ENCODE data around the gene ATG9B. TPM values are rescaled to one million over a fixed set of nuclear protein-coding genes. Genes with fewer than 3 reads are reported as not detected.

ATG9B gene
- total RNA-seq, 1 experiment from 2014 or later: 1.3 TPM

DNA sequence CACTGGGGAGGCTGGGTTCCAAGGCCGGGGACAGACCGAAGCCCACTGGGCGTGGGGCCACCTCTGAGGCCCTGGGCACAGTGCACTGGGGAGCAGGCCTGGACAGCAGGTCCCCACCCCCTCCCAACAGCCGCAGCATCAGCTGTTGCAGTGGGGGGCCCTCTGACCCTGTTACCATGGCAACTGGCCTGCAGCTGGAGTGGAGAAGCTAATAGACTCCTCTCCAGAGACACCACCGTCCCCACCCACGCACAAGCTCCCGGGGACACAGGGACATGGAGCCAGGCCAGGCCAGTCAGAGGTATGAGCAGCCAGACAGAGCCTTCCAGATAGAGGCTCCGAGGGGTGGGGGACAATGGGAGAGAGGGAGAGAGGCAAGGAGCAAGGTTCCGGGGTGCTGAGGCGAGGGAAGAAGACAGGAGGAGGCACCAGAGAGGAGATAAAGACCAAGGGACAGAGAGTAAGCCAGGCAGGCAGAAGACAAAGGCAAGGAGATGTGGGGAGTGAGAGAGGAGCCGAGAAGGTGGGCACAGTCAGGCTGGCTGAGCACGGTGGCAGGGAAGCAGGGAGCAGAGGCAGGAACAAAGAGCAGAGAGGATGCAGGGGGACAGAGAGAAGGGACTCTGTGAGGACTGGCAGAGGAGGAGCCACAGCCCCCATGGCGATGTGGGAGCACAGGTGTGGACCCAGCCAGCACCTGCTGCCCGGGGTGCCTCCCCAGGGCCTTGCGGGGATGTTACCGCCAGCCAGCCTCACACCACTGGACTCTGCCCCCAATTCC lies 52.9 kb downstream of the ATG9B start:
- Histone ChIP-seq H3K4me3 (ENCODE audit: low read length) (no peak overlapping the region), H3K4me1 (ENCODE audit: insufficient read depth, low read length) (no peaks in the 10 kb centered on the region; the same call in 1 of the 2 replicates), H3K4me2 (ENCODE audit: low read length) (no peak overlapping the region), H3K27me3 (ENCODE audit: low read length) (peaks cover 20% of the 10 kb centered on the region; the same call in 1 of the 2 replicates), H3K9me3 (ENCODE audit: low read length) (no peaks in the 10 kb centered on the region), H3F3A (ENCODE audit: low read length, unreplicated experiment) (no peaks in the 10 kb centered on the region), H3K79me2 (ENCODE audit: low read length) (no peaks in the 10 kb centered on the region), H3K9me2 (replicated peaks; ENCODE audit: low read length) (no peaks in the 10 kb centered on the region), H2AFZ (ENCODE audit: low read length) (no peak overlapping the region), H4K20me1 (ENCODE audit: low read length) (no peaks in the 10 kb centered on the region), H3K36me3 (ENCODE audit: low read depth, low read length) (no peaks in the 10 kb centered on the region), H3K9ac (ENCODE audit: low read length) (no peak overlapping the region), H3K27ac (ENCODE audit: low read length) (no peak overlapping the region)
- TF ChIP-seq, protein P1, sequence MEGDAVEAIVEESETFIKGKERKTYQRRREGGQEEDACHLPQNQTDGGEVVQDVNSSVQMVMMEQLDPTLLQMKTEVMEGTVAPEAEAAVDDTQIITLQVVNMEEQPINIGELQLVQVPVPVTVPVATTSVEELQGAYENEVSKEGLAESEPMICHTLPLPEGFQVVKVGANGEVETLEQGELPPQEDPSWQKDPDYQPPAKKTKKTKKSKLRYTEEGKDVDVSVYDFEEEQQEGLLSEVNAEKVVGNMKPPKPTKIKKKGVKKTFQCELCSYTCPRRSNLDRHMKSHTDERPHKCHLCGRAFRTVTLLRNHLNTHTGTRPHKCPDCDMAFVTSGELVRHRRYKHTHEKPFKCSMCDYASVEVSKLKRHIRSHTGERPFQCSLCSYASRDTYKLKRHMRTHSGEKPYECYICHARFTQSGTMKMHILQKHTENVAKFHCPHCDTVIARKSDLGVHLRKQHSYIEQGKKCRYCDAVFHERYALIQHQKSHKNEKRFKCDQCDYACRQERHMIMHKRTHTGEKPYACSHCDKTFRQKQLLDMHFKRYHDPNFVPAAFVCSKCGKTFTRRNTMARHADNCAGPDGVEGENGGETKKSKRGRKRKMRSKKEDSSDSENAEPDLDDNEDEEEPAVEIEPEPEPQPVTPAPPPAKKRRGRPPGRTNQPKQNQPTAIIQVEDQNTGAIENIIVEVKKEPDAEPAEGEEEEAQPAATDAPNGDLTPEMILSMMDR (conservative IDR thresholded peaks at IDR 0.05; ENCODE audit: low read depth, low read length): no peak
- TF ChIP-seq EZH2 (IDR thresholded peaks at IDR 0.05; ENCODE audit: low read length, unreplicated experiment) (no peak), EZH2phosphoT487 (IDR thresholded peaks at IDR 0.05; ENCODE audit: borderline replicate concordance, low read length) (no peak)
- intact Hi-C loops (cut with micrococcal nuclease): loop anchor here (10.0 kb wide), 1 partner anchor 143 kb away; no protein-coding TSS in a partner anchor
- ChIA-PET CTCF (no interaction called here), POLR2A (ENCODE audit: unreplicated experiment) (no interaction called here)
- BruUV-seq (replicated peaks): no TSS peak
- DNase-seq: no peak
- no peak for ATAC-seq

DNA sequence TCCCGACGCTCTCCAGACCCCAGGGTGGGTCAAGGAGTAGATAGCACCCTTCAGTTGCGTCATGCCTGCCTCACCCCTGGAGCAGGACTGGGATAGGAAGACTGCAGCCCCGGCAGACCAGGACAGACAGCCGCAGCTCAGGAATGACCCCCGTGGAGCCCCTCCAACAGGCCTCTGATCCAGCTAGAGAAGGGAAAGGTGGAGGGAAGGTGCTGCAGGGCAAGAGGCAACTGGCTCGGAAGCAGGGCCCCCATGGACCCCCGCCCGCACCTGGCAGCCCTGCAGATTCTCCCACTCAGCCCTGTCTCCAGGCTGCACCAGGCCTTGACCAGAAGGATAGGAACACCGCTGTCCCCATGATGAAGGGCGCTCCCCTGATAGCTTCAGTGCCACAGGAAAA lies 53.9 kb downstream of the ATG9B start:
- Histone ChIP-seq H3K27ac (ENCODE audit: low read length) (no peak overlapping the region), H3K79me2 (ENCODE audit: low read length) (no peaks in the 10 kb centered on the region), H3K27me3 (ENCODE audit: low read length) (peaks cover 20% of the 10 kb centered on the region; the same call in 1 of the 2 replicates), H3K4me3 (ENCODE audit: low read length) (no peak overlapping the region), H4K20me1 (ENCODE audit: low read length) (no peaks in the 10 kb centered on the region), H3F3A (ENCODE audit: low read length, unreplicated experiment) (no peaks in the 10 kb centered on the region), H3K9me3 (ENCODE audit: low read length) (no peaks in the 10 kb centered on the region), H3K9me2 (replicated peaks; ENCODE audit: low read length) (no peaks in the 10 kb centered on the region), H3K4me1 (ENCODE audit: insufficient read depth, low read length) (no peaks in the 10 kb centered on the region; the same call in 1 of the 2 replicates), H3K9ac (ENCODE audit: low read length) (no peak overlapping the region), H2AFZ (ENCODE audit: low read length) (no peak overlapping the region), H3K4me2 (ENCODE audit: low read length) (no peak overlapping the region), H3K36me3 (ENCODE audit: low read depth, low read length) (no peaks in the 10 kb centered on the region)
- BruUV-seq (replicated peaks): no TSS peak
- no peak for DNase-seq
- intact Hi-C loops (cut with micrococcal nuclease): loop anchor here (10.0 kb wide), 1 partner anchor 144 kb away; no protein-coding TSS in a partner anchor
- TF ChIP-seq, protein P1 (conservative IDR thresholded peaks at IDR 0.05; ENCODE audit: low read depth, low read length): no peak
- TF ChIP-seq EZH2 (IDR thresholded peaks at IDR 0.05; ENCODE audit: low read length, unreplicated experiment) (no peak), EZH2phosphoT487 (IDR thresholded peaks at IDR 0.05; ENCODE audit: borderline replicate concordance, low read length) (no peak)
- ATAC-seq: no peak
- POLR2A ChIA-PET (ENCODE audit: unreplicated experiment): no interaction called here
- CTCF ChIA-PET: interaction anchor here (0.6 kb wide), 1 partner anchor 15 kb away, joined by 3 read pairs; no protein-coding TSS in a partner anchor

DNA sequence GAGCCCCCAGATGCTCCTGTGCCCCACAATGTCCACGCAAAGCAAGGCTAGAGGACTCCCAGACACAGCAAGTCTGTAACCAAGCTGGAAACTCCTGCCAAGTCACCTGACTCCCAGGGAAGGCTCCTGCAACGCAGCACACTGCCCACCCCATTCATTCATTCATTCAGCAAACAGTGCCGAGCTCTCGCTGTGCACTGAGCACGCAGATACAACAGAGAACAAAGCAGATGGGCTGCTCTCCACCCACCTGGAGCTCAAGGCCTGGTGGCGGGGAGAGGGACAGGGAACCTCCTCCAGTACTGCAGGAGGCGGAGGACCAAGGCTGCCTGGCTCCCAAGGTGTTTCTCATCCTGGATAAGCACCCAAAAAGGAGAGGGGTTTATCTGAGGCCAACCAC lies 54.8 kb downstream of the ATG9B start:
- intact Hi-C loops (cut with micrococcal nuclease): no loop called here

More for the DNA sequence above, 54.8 kb downstream of the ATG9B start:
- no peaks in the 10 kb centered on the region; the same call in 1 of the 2 replicates for H3K4me1 ChIP-seq (ENCODE audit: insufficient read depth, low read length)
- CTCF ChIA-PET: interaction anchor here (0.5 kb wide), 1 partner anchor 144 kb away, joined by 3 read pairs; no protein-coding TSS in a partner anchor
- no peak overlapping the region for H3K27ac ChIP-seq (ENCODE audit: low read length)
- no peak overlapping the region for H3K4me2 ChIP-seq (ENCODE audit: low read length)
- no TSS peak for BruUV-seq (replicated peaks)
- no peaks in the 10 kb centered on the region for H3K9me2 ChIP-seq (replicated peaks; ENCODE audit: low read length)
- no peak overlapping the region for H3K9ac ChIP-seq (ENCODE audit: low read length)
- no peaks in the 10 kb centered on the region for H3K9me3 ChIP-seq (ENCODE audit: low read length)
- peaks cover 20% of the 10 kb centered on the region; the same call in 1 of the 2 replicates for H3K27me3 ChIP-seq (ENCODE audit: low read length)
- ATAC-seq: no peak
- no peaks in the 10 kb centered on the region for H3K36me3 ChIP-seq (ENCODE audit: low read depth, low read length)
- H2AFZ ChIP-seq (ENCODE audit: low read length): no peak overlapping the region
- H3K79me2 ChIP-seq (ENCODE audit: low read length): no peaks in the 10 kb centered on the region
- TF ChIP-seq, protein P1 (conservative IDR thresholded peaks at IDR 0.05; ENCODE audit: low read depth, low read length): no peak
- TF ChIP-seq EZH2 (IDR thresholded peaks at IDR 0.05; ENCODE audit: low read length, unreplicated experiment) (no peak), EZH2phosphoT487 (IDR thresholded peaks at IDR 0.05; ENCODE audit: borderline replicate concordance, low read length) (no peak)
- H3F3A ChIP-seq (ENCODE audit: low read length, unreplicated experiment): no peaks in the 10 kb centered on the region
- H3K4me3 ChIP-seq (ENCODE audit: low read length): no peak overlapping the region
- no peak for DNase-seq
- POLR2A ChIA-PET (ENCODE audit: unreplicated experiment): no interaction called here
- no peaks in the 10 kb centered on the region for H4K20me1 ChIP-seq (ENCODE audit: low read length)
